LNCAP (cell line): ENCODE measurements around the gene TMEM167A.

Experiments used
- CTCF ChIP-seq: fragments of 450-650 bp; IDR thresholded peaks from 2 replicates; pipeline ENCODE4 v1.5.1; 2017; ENCODE audit warnings: mild to moderate bottlenecking

TMEM167A gene

DNA sequence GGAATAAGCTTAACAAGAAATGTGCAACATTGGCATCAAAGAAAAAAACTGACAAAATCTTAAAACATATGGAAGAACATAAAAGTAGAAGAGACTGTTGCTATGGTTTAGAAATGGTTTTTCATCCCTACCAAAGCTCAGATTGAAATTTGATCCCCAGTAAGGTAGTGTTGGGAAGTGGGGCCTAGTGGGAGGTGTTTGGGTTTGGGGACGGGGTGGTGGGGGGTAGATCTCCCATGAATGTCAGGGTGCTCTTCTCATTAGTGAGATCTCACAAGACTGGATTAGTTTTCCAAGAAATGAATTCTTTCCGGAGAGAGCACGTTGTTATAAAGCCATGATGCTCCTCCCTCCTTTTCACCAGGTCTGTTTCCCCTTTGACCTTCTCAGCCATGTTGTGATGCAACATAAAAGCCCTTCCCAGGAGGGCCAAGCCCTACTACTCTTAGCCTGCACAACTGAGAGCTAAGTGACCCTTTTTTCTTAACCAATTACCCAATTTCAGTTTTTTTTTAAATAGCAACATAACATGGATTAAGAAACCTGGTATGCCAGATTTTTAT, 10.6 kb downstream of the TMEM167A start:
- TF ChIP-seq CTCF = no peak

DNA sequence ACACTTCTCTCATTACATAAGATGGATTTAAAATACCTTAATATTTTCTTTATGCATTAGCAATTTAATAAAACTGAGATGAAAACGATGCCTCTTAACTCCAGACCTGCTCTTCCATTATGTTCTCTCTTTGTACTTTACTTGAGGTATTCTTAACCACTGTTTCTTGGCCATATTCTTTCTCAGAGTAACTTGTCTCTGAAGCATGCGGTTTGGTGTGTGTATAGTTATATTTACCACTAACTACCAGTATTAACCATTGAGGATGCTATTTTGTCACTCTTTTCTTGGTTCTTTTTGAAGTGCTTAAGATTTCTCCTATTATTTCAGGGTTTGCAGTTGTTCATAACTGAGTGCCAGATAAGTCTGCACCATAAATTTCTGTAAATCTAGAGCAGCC, 17.9 kb downstream of the TMEM167A start:
- TF ChIP-seq CTCF = no peak

- TF ChIP-seq CTCF = no peak
Observed at GRCh38 chr5:83058726-83059125, 18.5 kb downstream of the TMEM167A start.

DNA sequence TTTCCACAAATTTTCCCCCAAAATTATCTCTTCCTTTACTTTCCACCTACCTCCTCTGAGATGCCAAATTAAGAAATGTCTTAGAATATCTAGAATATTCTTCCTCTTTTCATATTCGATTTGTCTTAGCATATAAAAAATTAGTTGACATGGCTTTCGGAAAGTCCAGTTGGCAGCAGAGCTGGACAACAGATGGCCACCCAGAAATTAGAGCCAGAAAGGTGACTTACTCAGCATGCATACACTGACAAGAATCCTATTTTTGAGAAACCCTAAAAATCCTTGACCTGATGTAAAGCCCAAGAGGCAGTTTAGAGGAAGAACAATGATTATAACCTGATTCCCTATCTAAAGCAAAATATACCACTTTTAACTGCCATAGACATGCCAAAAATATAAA, 22.0 kb downstream of the TMEM167A start:
- no peak for TF ChIP-seq CTCF

DNA sequence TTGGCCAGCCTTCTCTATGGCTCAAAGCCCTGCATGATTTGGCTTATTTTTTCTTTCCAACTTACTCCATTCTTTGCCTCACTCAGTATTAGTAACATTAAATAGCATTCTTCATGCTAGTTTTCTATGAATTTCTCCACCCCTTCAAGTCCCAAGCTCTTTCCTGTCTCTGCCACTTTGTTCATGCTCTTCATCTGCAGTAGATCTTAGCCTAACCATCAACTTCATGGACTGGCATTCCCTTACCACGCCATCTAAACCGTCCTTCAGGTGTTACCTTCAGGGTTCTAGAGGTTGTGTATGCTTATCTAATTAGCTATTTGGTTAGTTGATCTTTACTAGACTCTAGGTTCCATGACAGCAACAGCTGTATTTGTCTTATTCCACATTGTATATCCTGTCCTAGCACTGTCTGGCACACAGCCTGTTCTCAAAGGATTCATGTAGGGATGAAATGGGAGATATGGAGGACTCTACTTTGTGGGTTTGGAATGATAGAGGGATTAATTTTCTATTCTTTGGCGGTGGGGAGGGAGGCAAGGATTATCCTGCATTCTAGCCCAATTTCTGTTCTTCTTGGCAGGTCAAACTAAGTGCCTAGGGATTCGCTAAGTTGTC, 26.4 kb downstream of the TMEM167A start:
- no peak for TF ChIP-seq CTCF

GRCh38 chr5:83049370-83049885, 27.8 kb downstream of the TMEM167A start:
- no peak for TF ChIP-seq CTCF

- no peak for TF ChIP-seq CTCF
Observed at GRCh38 chr5:83048811-83049210, 28.4 kb downstream of the TMEM167A start.
